ENCODE measurements around the gene KCNK13. TPM values are rescaled to one million over a fixed set of nuclear protein-coding genes. Genes with fewer than 3 reads are reported as not detected.

The KCNK13 gene
- total RNA-seq, 1 experiment from 2014 or later: 0.11 TPM

GRCh38 chr14:90140956-90141316, 79.1 kb downstream of the KCNK13 start:
- TF ChIP-seq CTCF (conservative IDR thresholded peaks at IDR 0.05; ENCODE audit: low read depth, low read length): no peak
- no peak for TF ChIP-seq EZH2 (IDR thresholded peaks at IDR 0.05; ENCODE audit: borderline replicate concordance, low read depth, low read length, poor library complexity, severe bottlenecking)
- peaks cover 14% of the 10 kb centered on the region for H3K4me1 ChIP-seq (ENCODE audit: insufficient read depth, low read length, poor library complexity, severe bottlenecking)
- no TSS peak for BruUV-seq (replicated peaks)
- POLR2A ChIA-PET (ENCODE audit: low non-redundant PET): no interaction called here
- H3K9me3 ChIP-seq (ENCODE audit: low read depth, low read length, poor library complexity, severe bottlenecking): no peaks in the 10 kb centered on the region
- H3K27me3 ChIP-seq (replicated peaks; ENCODE audit: insufficient read depth, low read depth, low read length, poor library complexity): no peaks in the 10 kb centered on the region
- peak overlapping the region; percentile 51 for H3K27ac ChIP-seq (ENCODE audit: low read depth, low read length, poor library complexity, severe bottlenecking)
- peak; percentile 84 for DNase-seq (ENCODE audit: low spot score)
- no peaks in the 10 kb centered on the region for H3K36me3 ChIP-seq (ENCODE audit: insufficient read depth, low read length, poor library complexity, severe bottlenecking)
- H3K4me3 ChIP-seq (ENCODE audit: low read depth, low read length, poor library complexity, severe bottlenecking): peak overlapping the region; percentile 26
- CTCF ChIA-PET: no interaction called here
- intact Hi-C loops (cut with micrococcal nuclease; ENCODE audit: unreplicated experiment): no loop called here

- Histone ChIP-seq H3K36me3 (ENCODE audit: insufficient read depth, low read length, poor library complexity, severe bottlenecking) (no peaks in the 10 kb centered on the region), H3K9me3 (ENCODE audit: low read depth, low read length, poor library complexity, severe bottlenecking) (no peaks in the 10 kb centered on the region), H3K27me3 (replicated peaks; ENCODE audit: insufficient read depth, low read depth, low read length, poor library complexity) (no peaks in the 10 kb centered on the region), H3K4me1 (ENCODE audit: insufficient read depth, low read length, poor library complexity, severe bottlenecking) (no peaks in the 10 kb centered on the region), H3K27ac (ENCODE audit: low read depth, low read length, poor library complexity, severe bottlenecking) (no peak overlapping the region), H3K4me3 (ENCODE audit: low read depth, low read length, poor library complexity, severe bottlenecking) (no peak overlapping the region)
- ChIA-PET POLR2A (ENCODE audit: low non-redundant PET) (no interaction called here), CTCF (no interaction called here)
- BruUV-seq (replicated peaks): no TSS peak
- DNase-seq (ENCODE audit: low spot score): no peak
- intact Hi-C loops (cut with micrococcal nuclease; ENCODE audit: unreplicated experiment): no loop called here
- TF ChIP-seq CTCF (conservative IDR thresholded peaks at IDR 0.05; ENCODE audit: low read depth, low read length) (no peak), EZH2 (IDR thresholded peaks at IDR 0.05; ENCODE audit: borderline replicate concordance, low read depth, low read length, poor library complexity, severe bottlenecking) (no peak)
These were observed 91.6 kb downstream of the KCNK13 start for GRCh38 chr14:90153429-90153828.

- BruUV-seq (replicated peaks): no TSS peak
- no peak overlapping the region for H3K4me3 ChIP-seq (ENCODE audit: low read depth, low read length, poor library complexity, severe bottlenecking)
- H3K27ac ChIP-seq (ENCODE audit: low read depth, low read length, poor library complexity, severe bottlenecking): no peak overlapping the region
- POLR2A ChIA-PET (ENCODE audit: low non-redundant PET): no interaction called here
- CTCF ChIA-PET: no interaction called here
- no peaks in the 10 kb centered on the region for H3K36me3 ChIP-seq (ENCODE audit: insufficient read depth, low read length, poor library complexity, severe bottlenecking)
- no peaks in the 10 kb centered on the region for H3K9me3 ChIP-seq (ENCODE audit: low read depth, low read length, poor library complexity, severe bottlenecking)
- H3K27me3 ChIP-seq (replicated peaks; ENCODE audit: insufficient read depth, low read depth, low read length, poor library complexity): no peaks in the 10 kb centered on the region
- intact Hi-C loops (cut with micrococcal nuclease; ENCODE audit: unreplicated experiment): no loop called here
- TF ChIP-seq EZH2 (IDR thresholded peaks at IDR 0.05; ENCODE audit: borderline replicate concordance, low read depth, low read length, poor library complexity, severe bottlenecking): no peak
- H3K4me1 ChIP-seq (ENCODE audit: insufficient read depth, low read length, poor library complexity, severe bottlenecking): no peaks in the 10 kb centered on the region
- no peak for DNase-seq (ENCODE audit: low spot score)
These were observed 92.3 kb downstream of the KCNK13 start for GRCh38 chr14:90154110-90154509.

GRCh38 chr14:90159146-90159545, 97.4 kb downstream of the KCNK13 start:
- no TSS peak for BruUV-seq (replicated peaks)
- H3K27me3 ChIP-seq (replicated peaks; ENCODE audit: insufficient read depth, low read depth, low read length, poor library complexity): peaks cover 14% of the 10 kb centered on the region
- no peaks in the 10 kb centered on the region for H3K4me1 ChIP-seq (ENCODE audit: insufficient read depth, low read length, poor library complexity, severe bottlenecking)
- no peak overlapping the region for H3K4me3 ChIP-seq (ENCODE audit: low read depth, low read length, poor library complexity, severe bottlenecking)
- H3K27ac ChIP-seq (ENCODE audit: low read depth, low read length, poor library complexity, severe bottlenecking): no peak overlapping the region
- H3K9me3 ChIP-seq (ENCODE audit: low read depth, low read length, poor library complexity, severe bottlenecking): no peaks in the 10 kb centered on the region
- intact Hi-C loops (cut with micrococcal nuclease; ENCODE audit: unreplicated experiment): no loop called here
- no peak for DNase-seq (ENCODE audit: low spot score)
- TF ChIP-seq EZH2 (IDR thresholded peaks at IDR 0.05; ENCODE audit: borderline replicate concordance, low read depth, low read length, poor library complexity, severe bottlenecking) (no peak), CTCF (conservative IDR thresholded peaks at IDR 0.05; ENCODE audit: low read depth, low read length) (no peak)
- H3K36me3 ChIP-seq (ENCODE audit: insufficient read depth, low read length, poor library complexity, severe bottlenecking): no peaks in the 10 kb centered on the region
- ChIA-PET POLR2A (ENCODE audit: low non-redundant PET) (no interaction called here), CTCF (no interaction called here)

All from A673 (cell line).